NT2/D1 (cell line): ENCODE data around the gene MYO7B.

Experiments
- DNase-seq: peaks from one replicate; pipeline ENCODE4 v3.0.0-alpha.2; 2011; ENCODE audit warnings: low read depth, low spot score
- H3K27me3 ChIP-seq: 2 replicates; pipeline ENCODE4 v1.6.0; 2011; ENCODE audit warnings: mild to moderate bottlenecking; ENCODE audit not compliant: insufficient read length, insufficient read depth
- H3K36me3 ChIP-seq: 2 replicates; pipeline ENCODE4 v1.6.1; 2011; ENCODE audit warnings: mild to moderate bottlenecking, low read length, mixed read lengths; ENCODE audit not compliant: insufficient read depth, insufficient read length
- H3K4me1 ChIP-seq: 2 replicates; pipeline ENCODE4 v1.5.1; 2011; ENCODE audit not compliant: insufficient read depth, insufficient read length
- H3K4me3 ChIP-seq: 2 replicates; pipeline ENCODE4 v1.5.1; 2011; ENCODE audit warnings: low read depth; ENCODE audit not compliant: insufficient read length
- H3K9ac ChIP-seq: 2 replicates; pipeline ENCODE4 v1.6.0; 2011; ENCODE audit warnings: low read depth; ENCODE audit not compliant: insufficient read length
- H3K9me3 ChIP-seq: 2 replicates; pipeline ENCODE4 v1.5.1; 2011; ENCODE audit warnings: mild to moderate bottlenecking, low read length; ENCODE audit not compliant: insufficient read depth
- SUZ12 ChIP-seq: IDR thresholded peaks from 2 replicates; pipeline ENCODE4 v1.6.1; 2011; ENCODE audit not compliant: insufficient read length, insufficient read depth; ENCODE audit errors: extremely low read depth
- YY1 ChIP-seq: IDR thresholded peaks from 2 replicates; pipeline ENCODE4 v1.6.1; 2011; ENCODE audit not compliant: insufficient read length, insufficient read depth
- ZNF274 ChIP-seq: IDR thresholded peaks from 2 replicates; pipeline ENCODE4 v1.6.1; 2011; ENCODE audit warnings: mild to moderate bottlenecking, low read depth, low read length

The MYO7B gene

GRCh38 chr2:127654084-127654837 lies 118.8 kb downstream of the MYO7B start:
- Histone ChIP-seq H3K9ac (no peak overlapping the region), H3K36me3 (peaks cover 36% of the 10 kb centered on the region), H3K27me3 (no peaks in the 10 kb centered on the region), H3K9me3 (no peaks in the 10 kb centered on the region), H3K4me3 (no peak overlapping the region), H3K4me1 (peaks cover 23% of the 10 kb centered on the region)
- no peak for DNase-seq
- TF ChIP-seq YY1 (no peak), ZNF274 (no peak), SUZ12 (no peak)

DNA sequence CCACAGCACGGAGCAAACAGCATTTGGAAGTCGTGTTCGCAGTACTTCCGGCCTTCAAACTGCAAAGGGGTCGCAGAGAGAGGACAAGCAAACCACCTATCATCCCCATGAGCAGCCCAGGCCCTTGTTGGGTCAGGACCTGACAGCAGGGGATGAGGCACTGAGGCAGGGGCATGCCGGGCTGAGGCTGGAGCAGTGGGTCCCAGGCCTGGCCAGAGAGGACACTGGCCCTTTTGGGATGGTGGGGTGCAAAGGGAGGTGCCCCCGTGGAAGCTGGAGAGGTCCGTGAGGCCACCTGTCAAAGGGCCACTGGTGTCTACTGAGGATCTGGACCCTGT lies 119.3 kb downstream of the MYO7B start:
- peaks cover 36% of the 10 kb centered on the region for H3K36me3 ChIP-seq
- no peak overlapping the region for H3K9ac ChIP-seq
- peaks cover 19% of the 10 kb centered on the region for H3K4me1 ChIP-seq
- no peaks in the 10 kb centered on the region; the same call in 1 of the 2 replicates for H3K9me3 ChIP-seq
- no peaks in the 10 kb centered on the region for H3K27me3 ChIP-seq
- DNase-seq: no peak
- H3K4me3 ChIP-seq: no peak overlapping the region
- TF ChIP-seq SUZ12 (no peak), YY1 (no peak), ZNF274 (no peak)

- H3K36me3 ChIP-seq: peaks cover 33% of the 10 kb centered on the region
- H3K9me3 ChIP-seq: no peaks in the 10 kb centered on the region; the same call in 1 of the 2 replicates
- TF ChIP-seq ZNF274 (no peak), YY1 (no peak), SUZ12 (no peak)
- H3K9ac ChIP-seq: no peak overlapping the region
- no peak overlapping the region for H3K4me3 ChIP-seq
- peaks cover 13% of the 10 kb centered on the region for H3K4me1 ChIP-seq
- DNase-seq: no peak
- H3K27me3 ChIP-seq: no peaks in the 10 kb centered on the region
These were observed 120.0 kb downstream of the MYO7B start for GRCh38 chr2:127655209-127656073.

DNA sequence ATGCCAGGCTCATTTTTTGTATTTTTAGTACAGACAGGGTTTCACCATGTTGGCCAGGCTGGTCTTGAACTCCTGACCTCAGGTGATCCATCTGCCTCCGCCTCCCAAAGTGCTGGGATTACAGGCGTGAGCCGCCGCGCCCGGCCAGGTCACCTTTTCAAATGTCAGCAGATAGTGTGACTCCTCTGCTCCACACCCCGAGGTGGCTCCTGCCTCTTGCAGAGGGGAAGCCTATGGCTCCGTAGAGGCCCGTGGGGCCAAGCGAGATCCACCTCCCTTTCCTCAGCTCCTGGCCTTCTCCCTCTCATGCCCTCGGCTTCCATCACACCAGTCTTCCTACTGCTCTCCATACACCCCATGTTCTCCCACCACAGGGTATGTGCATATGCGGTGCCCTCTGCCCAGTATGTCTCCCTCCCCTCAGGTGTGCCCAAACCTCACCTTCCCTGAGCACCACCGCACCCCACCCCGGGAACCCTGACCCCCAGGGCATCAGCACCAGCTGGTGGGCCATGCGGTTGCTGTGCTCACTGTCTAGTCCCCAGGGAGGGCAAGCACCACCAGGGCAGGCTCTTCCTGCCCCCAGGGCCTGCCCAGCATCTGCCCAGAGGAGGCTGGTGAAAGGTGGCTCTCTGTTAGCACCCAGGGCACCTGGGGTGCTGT lies 121.2 kb downstream of the MYO7B start:
- no peak for DNase-seq
- no peaks in the 10 kb centered on the region for H3K27me3 ChIP-seq
- no peaks in the 10 kb centered on the region; the same call in 1 of the 2 replicates for H3K9me3 ChIP-seq
- H3K4me3 ChIP-seq: no peak overlapping the region
- peaks cover 31% of the 10 kb centered on the region for H3K36me3 ChIP-seq
- no peak overlapping the region for H3K9ac ChIP-seq
- peaks cover 13% of the 10 kb centered on the region for H3K4me1 ChIP-seq
- no peak for TF ChIP-seq SUZ12
- TF ChIP-seq ZNF274: no peak
- TF ChIP-seq YY1: no peak

- Histone ChIP-seq H3K4me3 (no peak overlapping the region), H3K27me3 (no peaks in the 10 kb centered on the region), H3K9me3 (no peaks in the 10 kb centered on the region; the same call in 1 of the 2 replicates), H3K9ac (no peak overlapping the region), H3K4me1 (peaks cover 16% of the 10 kb centered on the region), H3K36me3 (peaks cover 31% of the 10 kb centered on the region)
- DNase-seq: no peak
- TF ChIP-seq SUZ12 (no peak), YY1 (no peak), ZNF274 (no peak)
These were observed 121.7 kb downstream of the MYO7B start for GRCh38 chr2:127657232-127657595.

DNA sequence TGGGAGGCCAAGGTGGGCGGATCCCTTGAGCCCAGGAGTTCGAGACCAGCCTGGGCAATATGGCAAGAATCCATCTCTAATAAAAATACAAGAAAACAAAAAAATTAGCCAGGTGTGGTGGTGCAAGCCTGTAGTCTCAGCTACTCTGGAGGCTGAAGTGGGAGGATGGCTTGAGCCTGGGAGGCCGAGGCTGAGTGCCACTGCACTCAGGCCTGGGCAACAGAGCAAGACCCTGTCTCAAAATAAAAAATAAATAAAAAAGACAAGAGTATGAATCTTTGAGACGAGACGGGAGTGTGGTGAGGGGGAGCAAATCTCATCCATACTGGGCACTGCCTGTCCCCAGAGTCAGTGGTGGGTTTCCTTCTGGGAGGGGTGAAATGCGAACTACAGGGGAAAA lies 122.7 kb downstream of the MYO7B start:
- Histone ChIP-seq H3K4me1 (peaks cover 21% of the 10 kb centered on the region), H3K9me3 (no peaks in the 10 kb centered on the region; the same call in 1 of the 2 replicates), H3K9ac (no peak overlapping the region), H3K27me3 (peaks cover 4% of the 10 kb centered on the region), H3K36me3 (peaks cover 28% of the 10 kb centered on the region), H3K4me3 (no peak overlapping the region)
- TF ChIP-seq ZNF274: no peak
- no peak for TF ChIP-seq YY1
- no peak for TF ChIP-seq SUZ12
- no peak for DNase-seq
